SU-DHL-6 (cell line): ENCODE data around the gene KRTAP29-1.

Source experiments
- EZH2phosphoT487 ChIP-seq: fragments of 200-600 bp; sonication (generic), shearing (Covaris generic); conservative IDR thresholded peaks from 2 replicates; pipeline ENCODE4 v1.6.1; 2018; ENCODE audit warnings: mild to moderate bottlenecking, antibody characterized with exemption, low read length, moderate library complexity, mixed read lengths
- TF ChIP-seq, protein P1 (sequence below): fragments of 200-600 bp; sonication (generic); IDR thresholded peaks from one replicate; pipeline ENCODE4 v1.5.1; 2017; ENCODE audit warnings: antibody characterized with exemption, mild to moderate bottlenecking, low read length, moderate library complexity; ENCODE audit not compliant: insufficient read depth, poor library complexity, severe bottlenecking

DNA sequence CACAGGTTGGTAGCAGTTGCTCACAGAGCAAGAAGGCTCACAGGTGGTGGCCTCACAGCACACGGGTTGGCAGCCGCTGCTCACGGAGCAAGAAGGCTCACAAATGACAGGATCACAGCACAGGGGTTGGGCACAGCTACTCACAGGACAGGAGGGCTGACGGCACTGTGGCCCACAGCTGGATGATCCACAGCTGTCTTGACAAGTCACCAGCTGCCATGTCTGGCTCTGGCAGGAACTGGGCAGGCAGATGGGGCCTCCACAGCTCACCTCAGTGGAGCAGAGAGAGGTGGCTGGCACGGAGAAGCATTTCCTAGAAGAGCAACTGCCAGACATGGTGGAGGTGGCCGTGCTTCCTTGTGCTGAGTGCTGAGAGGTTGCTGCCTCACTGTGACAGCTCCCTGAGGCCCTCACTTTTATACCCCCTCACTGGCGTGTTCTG lies 6.3 kb upstream of the KRTAP29-1 start, which contains the start of gene KRTAP16-1:
- TF ChIP-seq, protein P1, sequence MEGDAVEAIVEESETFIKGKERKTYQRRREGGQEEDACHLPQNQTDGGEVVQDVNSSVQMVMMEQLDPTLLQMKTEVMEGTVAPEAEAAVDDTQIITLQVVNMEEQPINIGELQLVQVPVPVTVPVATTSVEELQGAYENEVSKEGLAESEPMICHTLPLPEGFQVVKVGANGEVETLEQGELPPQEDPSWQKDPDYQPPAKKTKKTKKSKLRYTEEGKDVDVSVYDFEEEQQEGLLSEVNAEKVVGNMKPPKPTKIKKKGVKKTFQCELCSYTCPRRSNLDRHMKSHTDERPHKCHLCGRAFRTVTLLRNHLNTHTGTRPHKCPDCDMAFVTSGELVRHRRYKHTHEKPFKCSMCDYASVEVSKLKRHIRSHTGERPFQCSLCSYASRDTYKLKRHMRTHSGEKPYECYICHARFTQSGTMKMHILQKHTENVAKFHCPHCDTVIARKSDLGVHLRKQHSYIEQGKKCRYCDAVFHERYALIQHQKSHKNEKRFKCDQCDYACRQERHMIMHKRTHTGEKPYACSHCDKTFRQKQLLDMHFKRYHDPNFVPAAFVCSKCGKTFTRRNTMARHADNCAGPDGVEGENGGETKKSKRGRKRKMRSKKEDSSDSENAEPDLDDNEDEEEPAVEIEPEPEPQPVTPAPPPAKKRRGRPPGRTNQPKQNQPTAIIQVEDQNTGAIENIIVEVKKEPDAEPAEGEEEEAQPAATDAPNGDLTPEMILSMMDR: no peak
- TF ChIP-seq EZH2phosphoT487: no peak
